Measurements from ENCODE around the gene SMC1B.
"Not testable (repeated sequence)": the region's sequence is repeated elsewhere in the genome, so short reads cannot be mapped to it uniquely, and the experiment has no call there.

SMC1B gene

GRCh38 chr22:45420539-45420938 lies 7.1 kb upstream of the SMC1B start:
- DNase-seq (ENCODE audit: low read depth in 3 of 3), result no peak

DNA sequence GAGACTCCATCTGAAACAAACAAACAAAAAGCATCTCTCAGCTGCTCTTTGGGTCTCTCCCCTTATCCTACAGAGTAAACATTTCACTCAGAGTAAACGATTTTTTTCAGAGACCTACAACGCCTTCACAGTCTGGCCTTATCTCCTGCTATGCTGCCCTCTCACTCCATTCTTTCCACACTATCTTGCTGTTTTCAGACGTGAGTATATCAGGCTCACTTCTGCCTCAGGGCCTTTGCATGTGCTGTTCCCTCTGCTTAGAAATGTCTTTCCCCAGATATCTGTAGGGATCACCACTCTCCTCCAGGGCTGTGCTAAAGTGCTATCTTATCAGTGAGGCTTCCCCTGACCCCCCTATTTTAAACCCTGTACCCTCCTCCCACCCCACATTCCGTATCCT lies 6.6 kb upstream of the SMC1B start:
- no peak for DNase-seq (ENCODE audit: low read depth in 3 of 3)

GRCh38 chr22:45418770-45419138 lies 5.4 kb upstream of the SMC1B start:
- DNase-seq (ENCODE audit: low read depth in 3 of 3), result no peak

DNA sequence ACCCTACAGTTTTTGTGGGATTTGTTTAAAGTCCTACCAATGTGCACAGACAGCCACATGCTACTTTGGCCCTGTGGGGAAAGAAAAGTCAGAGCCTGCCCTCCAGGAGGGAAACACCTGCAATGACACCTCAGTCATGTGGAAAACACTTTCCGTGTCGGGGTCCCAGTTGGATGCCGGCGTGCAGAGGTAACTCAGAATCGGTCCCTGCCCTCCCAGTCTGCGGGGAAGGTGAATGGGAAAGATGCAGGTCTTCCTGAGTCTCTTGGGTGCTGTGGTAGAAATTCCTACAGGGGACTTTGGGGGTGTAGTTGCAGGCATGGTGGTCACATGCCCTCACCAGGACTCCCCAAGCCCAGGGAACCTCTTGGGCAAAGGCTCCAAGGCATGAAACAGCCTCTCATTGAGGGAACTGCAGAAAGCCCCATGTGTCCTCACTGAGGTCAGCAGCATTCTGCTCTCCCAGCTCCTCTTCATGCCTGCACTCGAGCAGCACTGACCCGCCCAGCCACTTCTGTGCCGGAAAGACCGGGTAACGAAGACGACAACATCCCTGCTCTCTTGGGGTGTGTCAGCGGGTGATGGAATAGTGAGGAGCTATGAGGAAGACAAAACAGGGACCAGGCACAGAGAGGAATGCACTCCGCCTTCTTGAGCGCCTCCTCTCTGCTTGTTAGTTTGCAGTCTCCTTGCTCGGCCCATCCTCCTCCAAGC lies 4.8 kb upstream of the SMC1B start:
- no peak for DNase-seq (ENCODE audit: low read depth in 3 of 3)

DNA sequence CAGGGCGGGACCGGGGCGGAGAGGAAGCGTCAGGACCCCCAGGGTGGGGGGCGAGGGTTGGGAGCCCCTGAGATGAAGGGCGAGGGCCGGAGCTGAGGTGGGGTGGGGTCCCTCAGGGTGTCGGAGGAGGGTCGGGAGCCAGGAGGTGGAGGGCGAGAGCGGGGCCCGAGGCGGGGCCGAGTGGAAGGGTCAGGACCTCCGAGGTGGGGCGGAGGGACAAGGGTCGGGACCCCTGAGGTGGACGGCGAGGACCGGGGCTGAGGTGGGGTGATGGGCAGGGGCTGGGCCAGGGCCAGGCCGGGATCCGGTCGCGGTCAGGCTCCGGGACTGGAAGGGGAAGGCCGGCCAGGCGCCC lies 409 bp downstream of the SMC1B start:
- no peak for DNase-seq (ENCODE audit: low read depth in 3 of 3)

- no peak for DNase-seq (ENCODE audit: low read depth in 3 of 3)
Measured at GRCh38 chr22:45407793-45408192, 5.6 kb downstream of the SMC1B start.

GRCh38 chr22:45402466-45402985 lies 10.9 kb downstream of the SMC1B start:
- no peak for DNase-seq (ENCODE audit: low read depth in 3 of 3)

- DNase-seq (ENCODE audit: low read depth in 3 of 3), result no peak
Measured at GRCh38 chr22:45399712-45400445, 13.5 kb downstream of the SMC1B start.

- no peak for DNase-seq (ENCODE audit: low read depth in 3 of 3)
Measured at GRCh38 chr22:45398214-45398613, 15.2 kb downstream of the SMC1B start.

- DNase-seq (ENCODE audit: low read depth in 3 of 3), result no peak
Measured at GRCh38 chr22:45397806-45398205, 15.6 kb downstream of the SMC1B start.

- no peak for DNase-seq (ENCODE audit: low read depth in 3 of 3)
Measured at GRCh38 chr22:45389546-45389945, 23.9 kb downstream of the SMC1B start.

DNA sequence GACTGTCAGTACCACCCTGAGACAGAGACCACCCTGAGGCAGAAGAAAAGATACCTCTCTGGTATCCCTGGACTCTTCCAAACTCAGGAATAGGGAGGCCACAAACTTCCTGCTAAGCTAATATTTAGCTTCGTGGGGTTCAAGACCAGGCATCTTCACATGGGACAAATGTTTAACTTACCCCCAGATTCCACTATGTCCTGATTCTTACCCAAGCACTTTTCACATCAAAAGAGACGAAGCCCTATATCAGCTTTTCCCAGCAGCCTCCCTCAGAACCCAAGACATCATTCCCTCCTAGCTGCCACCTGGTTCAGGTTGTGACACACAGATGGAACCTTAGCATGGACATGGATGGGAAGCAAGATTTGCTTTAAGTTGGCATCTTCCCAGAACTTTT lies 32.1 kb downstream of the SMC1B start:
- DNase-seq (ENCODE audit: low read depth in 3 of 3), result no peak

GRCh38 chr22:45376703-45377102 lies 36.7 kb downstream of the SMC1B start:
- no peak for DNase-seq (ENCODE audit: low read depth in 3 of 3)

DNA sequence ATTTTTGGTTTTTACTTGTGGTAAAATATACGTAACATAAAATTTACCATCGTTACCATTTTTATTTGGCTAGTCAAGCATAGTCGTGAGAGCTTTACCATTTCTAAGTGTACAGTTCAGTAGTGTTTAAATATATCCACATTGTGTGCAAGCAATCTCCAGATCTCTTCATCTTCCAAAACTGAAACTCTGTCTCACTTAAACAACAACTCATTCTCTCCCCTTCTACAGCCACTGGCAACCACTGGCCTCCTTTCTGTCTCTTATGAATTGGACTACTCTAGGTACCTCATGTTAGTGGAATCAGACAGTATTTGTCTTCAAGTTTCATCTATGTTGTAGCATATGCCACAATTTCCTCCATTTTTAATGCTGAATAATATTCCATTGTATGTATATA lies 37.4 kb downstream of the SMC1B start:
- DNase-seq (ENCODE audit: low read depth in 3 of 3), result no peak

DNA sequence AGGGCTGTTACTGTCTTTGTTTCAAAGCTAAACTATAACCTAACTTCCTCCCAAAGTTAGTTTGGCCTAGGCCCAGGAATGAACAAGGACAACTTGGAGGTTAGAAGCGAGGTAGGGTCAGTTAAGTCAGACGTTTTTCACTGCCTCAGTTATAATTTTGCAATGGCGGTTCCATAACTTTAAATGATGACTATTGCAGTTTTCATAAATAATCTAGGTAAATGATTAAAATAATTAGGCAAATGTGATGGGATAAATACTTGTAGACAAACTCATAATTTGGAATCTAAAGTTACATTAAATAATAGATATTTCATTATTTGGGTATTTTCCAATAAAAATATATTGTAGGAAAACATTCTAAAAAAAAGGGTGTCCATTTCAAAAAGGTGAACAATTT lies 39.8 kb downstream of the SMC1B start:
- DNase-seq (ENCODE audit: low read depth in 3 of 3), result not testable (repeated sequence)

GRCh38 chr22:45366713-45367112 lies 46.7 kb downstream of the SMC1B start:
- DNase-seq (ENCODE audit: low read depth in 3 of 3), result no peak

GRCh38 chr22:45359627-45360026 lies 53.8 kb downstream of the SMC1B start:
- no peak for DNase-seq (ENCODE audit: low read depth in 3 of 3)

- no peak for DNase-seq (ENCODE audit: low read depth in 3 of 3)
Measured at GRCh38 chr22:45358127-45358526, 55.3 kb downstream of the SMC1B start.

DNA sequence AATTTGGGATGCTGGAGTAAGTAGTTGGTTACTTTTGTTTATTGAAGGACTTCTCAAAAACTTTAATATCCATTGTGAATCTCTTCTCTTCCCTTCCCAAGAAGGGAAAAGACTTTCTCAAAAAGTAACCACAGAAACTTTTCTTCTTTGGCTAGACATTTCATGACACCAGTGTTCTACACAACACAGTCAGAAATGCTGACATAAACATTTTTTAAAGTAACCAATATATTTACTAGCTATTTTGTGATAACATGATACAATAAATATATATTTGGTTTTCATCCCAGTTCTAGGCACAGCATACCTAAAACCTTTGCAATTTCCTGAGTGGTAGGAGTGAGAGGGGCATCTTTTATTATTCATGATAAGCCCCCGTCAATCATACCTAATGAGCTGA lies 55.9 kb downstream of the SMC1B start:
- DNase-seq (ENCODE audit: low read depth in 3 of 3), result no peak

GRCh38 chr22:45353786-45354185 lies 59.6 kb downstream of the SMC1B start:
- DNase-seq (ENCODE audit: low read depth in 3 of 3), result no peak

GRCh38 chr22:45352757-45353156 lies 60.6 kb downstream of the SMC1B start:
- DNase-seq (ENCODE audit: low read depth in 3 of 3), result not testable (repeated sequence)

- DNase-seq (ENCODE audit: low read depth in 3 of 3), result no peak
Measured at GRCh38 chr22:45351956-45352355, 61.4 kb downstream of the SMC1B start.

GRCh38 chr22:45349916-45350315 lies 63.5 kb downstream of the SMC1B start:
- no peak for DNase-seq (ENCODE audit: low read depth in 3 of 3)
